ENCODE measurements around the gene HSD17B1. TPM values are rescaled to one million over a fixed set of nuclear protein-coding genes. Genes with fewer than 3 reads are reported as not detected.

Gene HSD17B1
- total and polyA plus RNA-seq, 2 of the 13 experiments (the other 11 are each of a cell fraction or from before 2014, with no cell fraction given), result 0.54 to 0.93 TPM

- TF ChIP-seq RERE (CRISPR knock-in tag; IDR thresholded peaks at IDR 0.05; ENCODE audit: low read depth), result peak; percentile 43; the same call in 1 of the 2 replicates
- no peak; the same call in 1 of the 2 replicates for TF ChIP-seq ZNF557 (CRISPR knock-in tag; IDR thresholded peaks at IDR 0.05)
- TF ChIP-seq, protein P1, sequence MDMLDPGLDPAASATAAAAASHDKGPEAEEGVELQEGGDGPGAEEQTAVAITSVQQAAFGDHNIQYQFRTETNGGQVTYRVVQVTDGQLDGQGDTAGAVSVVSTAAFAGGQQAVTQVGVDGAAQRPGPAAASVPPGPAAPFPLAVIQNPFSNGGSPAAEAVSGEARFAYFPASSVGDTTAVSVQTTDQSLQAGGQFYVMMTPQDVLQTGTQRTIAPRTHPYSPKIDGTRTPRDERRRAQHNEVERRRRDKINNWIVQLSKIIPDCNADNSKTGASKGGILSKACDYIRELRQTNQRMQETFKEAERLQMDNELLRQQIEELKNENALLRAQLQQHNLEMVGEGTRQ (IDR thresholded peaks at IDR 0.05; ENCODE audit: low read depth, low read length), result peak; percentile 97
- TF ChIP-seq, protein P1 (CRISPR knock-in tag; IDR thresholded peaks at IDR 0.05; ENCODE audit: borderline replicate concordance), result peak; percentile 99
- TF ChIP-seq RFX3 (CRISPR knock-in tag; IDR thresholded peaks at IDR 0.05), result no peak
- no peak for TF ChIP-seq DDIT3 (CRISPR knock-in tag; IDR thresholded peaks at IDR 0.05)
- TF ChIP-seq ZNF713 (CRISPR knock-in tag; IDR thresholded peaks at IDR 0.05), result no peak; the same call in 1 of the 2 replicates
- no peak; the same call in 1 of the 2 replicates for TF ChIP-seq GTF2F1 (IDR thresholded peaks at IDR 0.05; ENCODE audit: low read length)
- TF ChIP-seq NKX3-1 (CRISPR knock-in tag; IDR thresholded peaks at IDR 0.05), result peak; percentile 87; the same call in 1 of the 2 replicates
- TF ChIP-seq TMF1 (CRISPR knock-in tag; IDR thresholded peaks at IDR 0.05; ENCODE audit: low read depth), result peak; percentile 88
- TF ChIP-seq ZNF335 (CRISPR knock-in tag; IDR thresholded peaks at IDR 0.05), result peak; percentile 79; the same call in 1 of the 2 replicates
- peak; percentile 88 to 91 for TF ChIP-seq HMGXB4 (CRISPR knock-in tag; IDR thresholded peaks at IDR 0.05; ENCODE audit: borderline replicate concordance in 1 of 2, low read depth in 1 of 2)
- TF ChIP-seq ZBTB34 (CRISPR knock-in tag; IDR thresholded peaks at IDR 0.05), result peak; percentile 86
- peak; percentile 98 for TF ChIP-seq IKZF5 (CRISPR knock-in tag; IDR thresholded peaks at IDR 0.05)
- peak; percentile 74 for TF ChIP-seq RARA (CRISPR knock-in tag; IDR thresholded peaks at IDR 0.05)
- no peak; the same call in 1 of the 2 replicates for TF ChIP-seq ZNF841 (CRISPR knock-in tag; IDR thresholded peaks at IDR 0.05; ENCODE audit: borderline replicate concordance)
- no peak for TF ChIP-seq MTF1 (CRISPR knock-in tag; IDR thresholded peaks at IDR 0.05)
These were observed 14.3 kb downstream of the HSD17B1 start, which contains the start of gene MLX (continued) for GRCh38 chr17:42566883-42567573.
